Measurements from ENCODE around the gene SPAG17.

DNA sequence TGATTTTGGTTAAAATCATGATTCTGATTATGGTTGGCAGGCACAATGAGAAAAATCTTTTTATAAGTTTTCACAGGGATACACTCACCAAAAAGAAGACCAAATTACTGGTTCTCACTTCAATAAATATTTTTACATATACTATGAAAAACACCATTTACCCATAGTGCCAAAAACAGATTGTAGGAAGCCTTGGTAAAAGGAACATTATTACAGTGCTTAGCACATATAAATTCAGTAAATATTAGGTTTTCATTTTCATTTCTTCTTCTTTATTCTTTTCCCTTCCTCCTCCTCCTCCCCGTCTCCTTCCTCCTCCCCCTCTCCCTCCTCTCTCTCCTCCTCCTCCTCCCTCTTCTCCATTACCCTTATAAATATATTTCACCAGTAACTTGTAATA, 15.8 kb upstream of the SPAG17 start:
- TF ChIP-seq, protein P1, sequence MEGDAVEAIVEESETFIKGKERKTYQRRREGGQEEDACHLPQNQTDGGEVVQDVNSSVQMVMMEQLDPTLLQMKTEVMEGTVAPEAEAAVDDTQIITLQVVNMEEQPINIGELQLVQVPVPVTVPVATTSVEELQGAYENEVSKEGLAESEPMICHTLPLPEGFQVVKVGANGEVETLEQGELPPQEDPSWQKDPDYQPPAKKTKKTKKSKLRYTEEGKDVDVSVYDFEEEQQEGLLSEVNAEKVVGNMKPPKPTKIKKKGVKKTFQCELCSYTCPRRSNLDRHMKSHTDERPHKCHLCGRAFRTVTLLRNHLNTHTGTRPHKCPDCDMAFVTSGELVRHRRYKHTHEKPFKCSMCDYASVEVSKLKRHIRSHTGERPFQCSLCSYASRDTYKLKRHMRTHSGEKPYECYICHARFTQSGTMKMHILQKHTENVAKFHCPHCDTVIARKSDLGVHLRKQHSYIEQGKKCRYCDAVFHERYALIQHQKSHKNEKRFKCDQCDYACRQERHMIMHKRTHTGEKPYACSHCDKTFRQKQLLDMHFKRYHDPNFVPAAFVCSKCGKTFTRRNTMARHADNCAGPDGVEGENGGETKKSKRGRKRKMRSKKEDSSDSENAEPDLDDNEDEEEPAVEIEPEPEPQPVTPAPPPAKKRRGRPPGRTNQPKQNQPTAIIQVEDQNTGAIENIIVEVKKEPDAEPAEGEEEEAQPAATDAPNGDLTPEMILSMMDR (IDR thresholded peaks at IDR 0.05), result no peak
- no peak for TF ChIP-seq POLR2A (IDR thresholded peaks at IDR 0.05)

Data from ovary (tissue), 3 donors.